ENCODE measurements around the gene TNRC18. TPM values are rescaled to one million over a fixed set of nuclear protein-coding genes. Genes with fewer than 3 reads are reported as not detected.
A peak's percentile ranks its signal among the peaks of the same experiment; 100 is the strongest.

Gene TNRC18
- total and polyA plus RNA-seq, 9 of the 15 experiments (the other 6 are each of a cell fraction or from before 2014, with no cell fraction given): 0.03 to 43.2 (median 18.0) TPM

- peak; percentile 78 for TF ChIP-seq RBFOX2 (IDR thresholded peaks at IDR 0.05; ENCODE audit: low read depth, low read length)
- no peak for TF ChIP-seq HCFC1 (IDR thresholded peaks at IDR 0.05; ENCODE audit: low read depth, low read length)
- TF ChIP-seq FUS (optimal IDR thresholded peaks at IDR 0.05; ENCODE audit: low read depth, low read length): no peak
- TF ChIP-seq EP300 (IDR thresholded peaks at IDR 0.05; ENCODE audit: low read length): peak; percentile 50; the same call in 1 of the 2 replicates
- TF ChIP-seq DNMT1 (IDR thresholded peaks at IDR 0.05): no peak
- TF ChIP-seq ZBTB2 (IDR thresholded peaks at IDR 0.05): no peak
- no peak for TF ChIP-seq MGA (IDR thresholded peaks at IDR 0.05)
- no peak; the same call in 1 of the 2 replicates for TF ChIP-seq ZNF589 (CRISPR knock-in tag; IDR thresholded peaks at IDR 0.05; ENCODE audit: low read depth)
- no peak for TF ChIP-seq BHLHE40 (IDR thresholded peaks at IDR 0.05; ENCODE audit: low read length)
- TF ChIP-seq POU5F1 (IDR thresholded peaks at IDR 0.05; ENCODE audit: borderline replicate concordance, low read depth, low read length, partially characterized antibody): no peak
- peak in 1 of 2 experiments; percentile 65; a peak in 2 of 4 replicates for TF ChIP-seq RCOR1 (IDR thresholded peaks at IDR 0.05; ENCODE audit: borderline replicate concordance in 1 of 2, low read depth in 2 of 2, low read length in 2 of 2)
- TF ChIP-seq E2F5 (CRISPR knock-in tag; IDR thresholded peaks at IDR 0.05): no peak
- TF ChIP-seq MIER1 (IDR thresholded peaks at IDR 0.05; ENCODE audit: low read depth): peak; percentile 100
- no peak for TF ChIP-seq BRCA1 (IDR thresholded peaks at IDR 0.05)
- no peak for TF ChIP-seq BRCA1 (CRISPR knock-in tag; IDR thresholded peaks at IDR 0.05)
Observed at GRCh38 chr7:5423976-5424748, 528 bp upstream of the TNRC18 start (continued).
